ENCODE data around the gene CSKMT.
"Not testable (repeated sequence)": the region's sequence is repeated elsewhere in the genome, so short reads cannot be mapped to it uniquely, and the experiment has no call there.

CSKMT gene

DNA sequence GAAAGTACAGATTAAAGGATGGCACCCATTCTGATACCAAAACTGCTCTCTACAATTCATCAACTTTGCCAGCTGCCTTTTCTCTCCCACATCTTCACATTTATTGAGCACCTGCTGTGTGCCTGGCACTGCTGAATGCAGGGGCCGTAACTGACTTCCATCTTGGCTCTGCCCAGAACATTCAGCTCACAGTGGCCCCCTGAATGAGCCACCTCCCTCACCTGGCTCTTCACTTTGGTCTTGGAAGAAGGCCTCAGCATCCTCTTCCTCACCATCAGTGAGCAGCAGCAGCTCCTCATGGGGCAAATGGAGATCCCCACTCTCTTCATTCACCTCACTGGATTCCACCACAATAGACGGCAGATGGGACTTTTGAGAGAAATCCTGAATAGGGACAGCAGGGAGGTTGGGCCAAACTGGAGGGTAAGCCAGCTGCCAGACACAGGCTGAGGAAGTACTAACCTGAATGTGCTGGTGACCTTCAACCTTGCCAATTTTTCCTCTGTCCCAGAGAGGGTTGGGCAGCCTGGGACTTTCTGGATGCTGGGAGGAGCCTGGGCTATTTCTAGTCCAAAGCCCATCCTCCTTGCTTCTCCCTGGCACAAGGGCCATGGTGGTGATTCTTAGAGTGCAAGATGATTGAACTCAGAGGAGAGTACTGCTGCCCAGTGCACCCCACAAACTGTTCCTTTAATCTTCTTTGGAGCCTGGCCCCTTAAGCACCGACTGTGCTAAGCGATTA, 4.5 kb downstream of the CSKMT start:
- no peak for TF ChIP-seq GATA1 (IDR thresholded peaks at IDR 0.05; ENCODE audit: low read depth, low read length)
- no peak for TF ChIP-seq POLR2A (IDR thresholded peaks at IDR 0.05; ENCODE audit: low read length)

DNA sequence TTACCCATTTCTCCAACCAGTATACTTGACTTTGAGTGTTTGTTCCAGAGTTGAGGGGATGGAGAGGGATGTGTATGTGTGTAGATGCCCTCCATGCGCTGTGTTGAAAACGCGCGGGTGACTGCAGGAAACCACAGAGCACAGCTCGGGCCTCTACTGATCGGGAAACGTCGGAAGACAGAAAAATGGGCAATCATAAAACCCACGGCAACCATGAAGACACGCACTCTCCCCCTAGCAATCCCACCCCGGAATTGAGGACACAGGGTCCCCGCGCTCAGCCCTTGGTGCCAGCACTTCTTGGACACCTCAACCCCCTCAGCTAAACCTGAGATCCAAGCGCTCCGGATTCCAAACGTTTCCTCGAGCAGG, 6.1 kb downstream of the CSKMT start:
- TF ChIP-seq POLR2A (IDR thresholded peaks at IDR 0.05; ENCODE audit: low read length) (no peak), GATA1 (IDR thresholded peaks at IDR 0.05; ENCODE audit: low read depth, low read length) (no peak)
- DNase-seq: no peak

More for the DNA sequence above, 4.5 kb downstream of the CSKMT start:
- peak in 1 of 2 experiments; percentile 45 for DNase-seq

DNA sequence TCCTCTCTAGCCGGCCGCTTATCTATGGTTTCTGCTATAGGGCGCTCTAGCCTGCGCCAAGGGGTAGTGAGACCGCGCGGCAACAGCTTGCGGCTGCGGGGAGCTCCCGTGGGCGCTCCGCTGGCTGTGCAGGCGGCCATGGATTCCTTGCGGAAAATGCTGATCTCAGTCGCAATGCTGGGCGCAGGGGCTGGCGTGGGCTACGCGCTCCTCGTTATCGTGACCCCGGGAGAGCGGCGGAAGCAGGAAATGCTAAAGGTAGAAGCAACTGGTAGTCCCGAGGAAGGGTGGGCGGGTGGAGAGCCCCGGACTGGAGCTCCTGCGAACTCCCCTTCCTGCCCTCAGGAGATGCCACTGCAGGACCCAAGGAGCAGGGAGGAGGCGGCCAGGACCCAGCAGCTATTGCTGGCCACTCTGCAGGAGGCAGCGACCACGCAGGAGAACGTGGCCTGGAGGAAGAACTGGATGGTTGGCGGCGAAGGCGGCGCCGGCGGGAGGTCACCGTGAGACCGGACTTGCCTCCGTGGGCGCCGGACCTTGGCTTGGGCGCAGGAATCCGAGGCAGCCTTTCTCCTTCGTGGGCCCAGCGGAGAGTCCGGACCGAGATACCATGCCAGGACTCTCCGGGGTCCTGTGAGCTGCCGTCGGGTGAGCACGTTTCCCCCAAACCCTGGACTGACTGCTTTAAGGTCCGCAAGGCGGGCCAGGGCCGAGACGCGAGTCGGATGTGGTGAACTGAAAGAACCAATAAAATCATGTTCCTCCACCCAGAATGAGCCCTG, 6.7 kb downstream of the CSKMT start, which contains the start of the genes LBHD1 and UQCC3:
LBHD1 (minus strand) TSS at position 660 of the 782 bp plus-strand sequence. CDS start 2,236 bp downstream, outside the sequence.
UQCC3 (plus strand) TSS at position 66 of the 782 bp plus-strand sequence; CDS start at position 139, 73 bp downstream.
- TF ChIP-seq GATA1 (IDR thresholded peaks at IDR 0.05; ENCODE audit: low read depth, low read length) (no peak), POLR2A (IDR thresholded peaks at IDR 0.05; ENCODE audit: low read length) (peak; percentile 90)
- peak; percentile 89 to 91 for DNase-seq

DNA sequence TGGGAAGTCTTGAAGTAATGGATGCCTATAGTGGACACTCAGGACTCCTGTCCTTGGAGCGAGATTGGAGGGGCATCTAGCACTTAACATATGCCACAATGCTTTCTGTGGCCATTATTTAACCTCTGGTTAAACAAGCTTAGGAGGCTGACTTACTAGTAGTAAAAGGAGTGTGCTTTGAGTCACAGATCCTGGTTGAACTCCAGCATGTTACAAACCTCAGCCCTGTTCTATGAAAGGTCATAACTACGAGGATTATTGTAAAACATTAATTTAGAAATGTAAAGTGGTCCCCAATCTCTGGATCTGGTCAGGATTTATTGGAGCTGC, 8.0 kb downstream of the CSKMT start:
- TF ChIP-seq GATA1 (IDR thresholded peaks at IDR 0.05; ENCODE audit: low read depth, low read length) (no peak), POLR2A (IDR thresholded peaks at IDR 0.05; ENCODE audit: low read length) (no peak)
- DNase-seq: no peak

DNA sequence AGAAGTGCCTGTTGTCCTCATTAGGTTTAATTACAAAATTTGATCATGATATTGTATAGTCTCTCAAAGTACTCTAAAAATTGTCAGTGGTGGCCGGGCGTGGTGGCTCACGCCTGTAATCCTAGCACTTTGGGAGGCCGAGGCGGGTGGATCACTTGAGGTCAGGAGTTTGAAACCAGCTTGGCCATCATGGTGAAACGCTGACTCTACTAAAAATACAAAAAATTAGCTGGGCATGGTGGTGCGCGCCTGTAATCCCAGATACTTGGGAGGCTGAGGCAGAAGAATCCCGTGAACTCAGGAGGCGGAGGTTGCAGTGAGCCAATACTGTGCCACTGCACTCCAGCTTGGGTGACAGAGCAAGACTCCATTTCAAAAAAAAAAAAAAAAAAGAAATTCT, 10.3 kb downstream of the CSKMT start:
- DNase-seq: not testable (repeated sequence)

DNA sequence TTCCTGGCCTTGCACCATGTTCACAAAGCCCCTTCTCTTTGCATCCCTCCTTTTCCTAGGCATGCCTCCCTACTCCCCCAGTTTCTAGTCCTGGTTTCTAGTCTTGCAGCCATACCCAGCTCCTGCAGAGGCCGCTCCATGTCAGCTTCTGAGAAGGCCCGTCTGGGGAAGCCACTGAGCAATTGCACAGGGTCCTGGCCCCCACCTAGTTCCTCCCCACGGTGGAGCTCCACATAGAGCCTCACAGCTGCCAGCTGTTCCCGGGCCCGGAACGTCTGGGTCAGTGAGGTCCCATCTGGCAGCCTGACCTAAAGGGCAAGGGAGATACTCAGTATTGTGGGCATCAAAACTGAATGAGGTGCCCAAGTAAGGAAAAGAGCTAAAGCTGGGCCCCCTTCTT, 11.6 kb downstream of the CSKMT start:
- no peak for DNase-seq
- TF ChIP-seq GATA1 (IDR thresholded peaks at IDR 0.05; ENCODE audit: low read depth, low read length) (no peak), POLR2A (IDR thresholded peaks at IDR 0.05; ENCODE audit: low read length) (no peak)

DNA sequence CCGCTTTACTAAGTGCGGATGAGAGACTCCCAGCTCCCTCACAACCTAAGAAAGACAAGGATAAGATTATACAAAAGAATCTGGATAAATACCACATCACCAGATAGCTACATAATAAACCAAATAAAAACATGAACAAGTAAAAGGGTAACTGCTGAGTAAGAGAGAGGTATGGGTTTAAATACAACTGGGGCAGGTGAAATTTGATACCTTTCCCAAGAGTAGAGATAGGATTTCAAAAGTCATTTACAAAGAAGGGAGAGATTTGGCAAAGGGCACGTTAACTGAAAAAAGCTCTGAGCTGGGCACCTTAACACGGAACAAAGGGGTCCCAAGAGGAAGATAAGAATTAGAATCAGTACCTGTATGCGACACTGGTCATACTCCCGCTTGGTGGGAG, 12.0 kb downstream of the CSKMT start:
- TF ChIP-seq GATA1 (IDR thresholded peaks at IDR 0.05; ENCODE audit: low read depth, low read length) (no peak), POLR2A (IDR thresholded peaks at IDR 0.05; ENCODE audit: low read length) (no peak)
- no peak for DNase-seq

DNA sequence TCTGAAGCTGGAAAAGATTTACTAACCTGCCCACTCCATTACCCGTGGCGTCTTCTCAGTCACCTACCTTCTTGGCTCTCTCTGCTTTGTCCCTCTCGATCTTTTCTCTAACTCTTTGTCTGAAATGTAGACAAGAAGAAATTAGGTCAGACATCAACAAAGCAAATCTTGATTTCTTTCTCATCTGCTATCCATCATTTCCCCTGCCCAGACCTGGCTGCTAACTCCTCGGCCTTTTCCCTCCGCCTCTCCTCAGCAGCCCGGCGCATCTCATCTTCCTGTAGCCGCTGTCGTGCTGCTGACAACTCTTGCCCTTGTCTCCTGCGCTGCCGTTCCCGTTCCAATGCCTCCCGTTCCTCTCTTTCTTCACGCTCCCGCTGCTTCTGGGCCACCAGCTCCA, 12.6 kb downstream of the CSKMT start:
- no peak for DNase-seq
- no peak for TF ChIP-seq POLR2A (IDR thresholded peaks at IDR 0.05; ENCODE audit: low read length)

DNA sequence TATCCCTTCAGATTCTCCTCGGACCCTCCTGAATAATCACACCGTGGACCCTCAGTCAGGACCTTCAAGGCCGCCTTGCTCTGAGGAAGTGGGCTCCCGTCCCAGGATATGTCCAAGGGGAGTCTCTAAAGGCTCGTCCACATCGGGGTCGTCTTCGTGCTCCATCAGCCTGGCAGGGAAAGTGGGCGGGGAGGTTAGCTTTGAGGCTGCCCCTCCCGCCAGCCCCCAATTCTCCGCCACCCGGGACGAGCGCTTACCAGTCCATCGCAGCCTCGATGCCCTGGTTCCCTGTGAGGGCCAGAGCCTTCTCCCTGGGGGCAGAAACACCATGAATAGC, 13.3 kb downstream of the CSKMT start:
- no peak for DNase-seq
- no peak for TF ChIP-seq POLR2A (IDR thresholded peaks at IDR 0.05; ENCODE audit: low read length)
- no peak for TF ChIP-seq GATA1 (IDR thresholded peaks at IDR 0.05; ENCODE audit: low read depth, low read length)

DNA sequence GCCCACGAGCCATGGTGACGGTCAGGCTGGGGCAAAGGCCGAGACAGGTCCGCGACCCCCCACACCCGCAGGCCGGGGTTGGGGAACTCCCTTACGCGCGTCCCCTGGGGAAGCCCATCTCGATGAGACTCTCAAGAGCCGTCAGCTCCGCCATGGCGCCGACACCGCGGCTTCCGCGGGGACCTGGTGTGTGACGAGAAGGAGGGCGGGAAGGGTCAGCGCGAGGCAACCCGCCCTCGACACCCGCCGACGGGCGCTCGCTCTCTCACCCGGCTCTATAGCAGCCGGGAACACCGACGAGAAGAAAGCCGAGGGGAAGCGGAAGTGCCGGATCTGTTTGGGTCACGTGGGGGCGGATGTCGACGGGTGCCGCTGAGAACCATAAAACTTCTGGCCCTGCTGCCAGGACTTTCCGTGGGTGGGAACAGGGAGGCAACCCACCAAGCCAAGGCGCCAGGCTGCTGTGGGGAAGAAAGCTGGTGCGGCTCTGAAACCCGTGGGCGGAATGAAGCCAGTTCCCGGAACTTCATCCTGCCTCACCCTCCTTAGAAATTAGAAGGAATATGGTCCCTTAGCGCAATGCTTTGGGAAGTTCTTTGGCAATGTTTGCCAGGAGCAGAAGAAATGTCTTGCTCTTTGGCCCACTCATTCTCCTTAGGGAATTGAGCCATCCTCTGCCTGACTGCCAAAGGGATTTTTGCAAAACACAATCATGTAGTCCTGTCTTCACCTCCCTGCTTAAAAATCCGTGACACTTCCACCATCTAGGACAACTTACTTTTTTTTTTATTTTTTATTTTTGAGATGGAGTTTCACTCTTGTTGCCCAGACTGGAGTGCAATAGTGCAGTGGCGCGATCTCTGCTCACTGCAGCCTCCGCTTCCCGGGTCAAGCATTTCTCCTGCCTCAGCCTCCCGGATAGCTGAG, 13.9 kb downstream of the CSKMT start, which contains the start of gene UBXN1:
UBXN1 (minus strand) TSS at position 304 of the 927 bp plus-strand sequence; CDS start at position 154, 150 bp downstream.
- no peak for TF ChIP-seq GATA1 (IDR thresholded peaks at IDR 0.05; ENCODE audit: low read depth, low read length)
- TF ChIP-seq POLR2A (IDR thresholded peaks at IDR 0.05; ENCODE audit: low read length): peak; percentile 88
- peak; percentile 89 to 90 for DNase-seq

DNA sequence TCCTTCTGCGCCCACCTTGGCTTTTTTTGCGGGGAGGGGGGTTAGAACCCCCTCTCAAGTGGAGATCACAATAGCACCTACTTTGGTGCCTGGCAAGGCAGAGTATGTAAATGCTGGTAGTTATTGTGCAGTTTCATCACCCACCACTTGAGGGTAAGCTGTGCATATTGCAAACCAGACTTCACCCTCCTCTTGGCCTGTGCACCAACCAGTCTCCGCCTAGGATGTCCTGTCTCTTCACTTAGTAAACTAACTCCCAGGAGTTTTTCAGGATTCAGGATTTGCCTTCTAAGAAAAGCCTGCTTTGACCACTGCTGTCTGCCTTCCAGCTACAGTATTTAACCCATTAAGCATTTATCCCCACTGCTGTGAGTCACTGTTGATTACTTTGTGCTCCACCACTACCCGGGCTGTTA, 15.7 kb downstream of the CSKMT start:
- TF ChIP-seq POLR2A (IDR thresholded peaks at IDR 0.05; ENCODE audit: low read length) (no peak), GATA1 (IDR thresholded peaks at IDR 0.05; ENCODE audit: low read depth, low read length) (no peak)
- peak; percentile 68 to 74 for DNase-seq

DNA sequence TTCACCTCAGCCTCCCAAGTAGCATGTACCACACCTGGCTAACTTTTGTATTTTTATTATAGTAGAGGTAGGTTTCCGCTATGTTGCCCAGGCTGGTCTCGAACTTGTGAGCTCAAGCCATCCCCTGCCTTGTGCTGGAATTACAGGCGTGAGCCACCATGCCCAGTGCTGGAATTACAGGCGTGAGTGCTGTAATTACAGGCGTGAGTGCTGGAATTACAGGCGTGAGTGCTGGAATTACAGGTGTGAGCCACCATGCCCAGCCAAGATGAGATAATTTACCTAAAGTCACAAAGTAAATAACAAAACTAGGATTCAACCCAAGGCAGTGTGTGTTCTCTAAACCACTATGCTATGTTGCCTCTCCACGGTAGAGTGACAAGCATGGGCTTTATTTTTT, 17.4 kb downstream of the CSKMT start:
- DNase-seq: no peak
- no peak for TF ChIP-seq POLR2A (IDR thresholded peaks at IDR 0.05; ENCODE audit: low read length)
- no peak for TF ChIP-seq GATA1 (IDR thresholded peaks at IDR 0.05; ENCODE audit: low read depth, low read length)

DNA sequence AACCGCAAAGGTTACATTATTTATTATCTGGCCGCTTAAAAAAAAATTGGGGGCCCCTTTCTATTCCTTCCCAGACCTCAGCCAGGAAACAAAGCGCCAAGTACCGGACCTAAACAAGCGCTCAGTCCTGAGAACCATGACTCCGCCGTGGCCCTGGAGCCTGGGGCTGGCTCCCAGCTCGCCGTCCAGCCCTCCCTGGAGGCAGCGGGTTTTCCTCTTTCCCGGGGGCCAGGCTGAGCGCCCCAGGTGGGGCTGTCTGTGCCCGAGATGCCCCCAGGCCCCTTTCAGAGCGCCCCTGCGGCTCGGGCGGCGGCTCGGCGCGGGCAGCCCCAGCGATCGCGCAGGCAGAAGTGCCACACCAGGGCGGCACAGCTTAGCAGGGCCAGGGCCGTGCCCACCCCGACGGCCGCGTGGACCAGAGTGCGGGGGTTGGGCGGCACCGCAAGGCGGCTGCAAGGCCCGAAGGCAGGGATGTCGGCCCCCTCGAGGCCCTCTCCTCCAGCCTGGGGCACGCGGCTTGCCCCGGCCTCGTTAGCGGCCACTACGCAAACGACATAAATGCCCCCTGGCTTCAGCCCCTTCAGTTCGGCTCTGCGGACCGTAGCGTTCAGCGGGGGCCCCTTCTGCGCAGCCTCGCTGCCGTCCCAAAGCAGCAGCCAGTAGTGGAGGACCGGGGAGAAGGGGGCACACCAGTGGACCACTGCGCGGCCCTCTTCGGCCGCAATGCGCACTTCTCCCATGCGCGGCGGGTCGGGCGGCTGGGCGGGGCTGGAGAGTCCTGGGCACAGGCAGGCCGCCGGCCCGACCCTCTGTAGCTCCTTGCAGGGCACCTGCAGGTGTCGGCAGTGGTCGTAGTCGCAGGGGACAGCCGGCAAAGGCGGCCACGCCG, 22.6 kb downstream of the CSKMT start:
- DNase-seq: no peak
- no peak for TF ChIP-seq POLR2A (IDR thresholded peaks at IDR 0.05; ENCODE audit: low read length)
- no peak for TF ChIP-seq GATA1 (IDR thresholded peaks at IDR 0.05; ENCODE audit: low read depth, low read length)

Measured in erythroblast (primary cell).